WTC11 (cell line): ENCODE results near the gene C10orf67. TPM values are rescaled to one million over a fixed set of nuclear protein-coding genes. Genes with fewer than 3 reads are reported as not detected.

Source experiments
- ATAC-seq: fragments of 200-7000 bp; cut with Tn5 transposase; 2 replicates; pipeline ENCODE4 v1.10.0; 2021; ENCODE audit warnings: mild to moderate bottlenecking, moderate library complexity
- CTCF ChIA-PET: fragments of 300-600 bp; sonication (Branson Sonifier 250); formaldehyde crosslinking; loops from one replicate; lab custom pipeline; 2021; ENCODE audit warnings: antibody characterized with exemption; lab: Charles Lee
- POLR2A ChIA-PET: fragments of 350-600 bp; sonication (Branson Sonifier 250); formaldehyde crosslinking; loops from one replicate; lab custom pipeline; 2021; ENCODE audit warnings: antibody characterized with exemption; lab: Charles Lee
- DNase-seq: peaks from one replicate; pipeline ENCODE4 v3.0.0; 2021; ENCODE audit warnings: low spot score
- H3K27ac Mint-ChIP-seq: 2 replicates; pipeline ENCODE4 v1.8.0; 2021; ENCODE audit warnings: mixed read lengths
- H3K27me3 Mint-ChIP-seq: 2 replicates; pipeline ENCODE4 v1.8.0; 2021; ENCODE audit warnings: low read depth, mild to moderate bottlenecking, moderate library complexity, mixed read lengths
- H3K36me3 Mint-ChIP-seq: 2 replicates; pipeline ENCODE4 v1.8.0; 2021; ENCODE audit warnings: mixed read lengths
- H3K4me1 Mint-ChIP-seq: 2 replicates; pipeline ENCODE4 v1.8.0; 2022; ENCODE audit warnings: mixed read lengths
- H3K4me3 Mint-ChIP-seq: 2 replicates; pipeline ENCODE4 v1.8.0; 2021; ENCODE audit warnings: mild to moderate bottlenecking, moderate library complexity, mixed read lengths
- H3K9me3 Mint-ChIP-seq: 2 replicates; pipeline ENCODE4 v1.8.0; 2021; ENCODE audit warnings: mixed read lengths
- EMX1 ChIP-seq: fragments of 250-450 bp; sonication (Bioruptor Pico); IDR thresholded peaks from 2 replicates; pipeline ENCODE4 v1.8.0; 2021; ENCODE audit warnings: mild to moderate bottlenecking
- FOXK1 ChIP-seq: sonication (generic); formaldehyde crosslinking; IDR thresholded peaks from 2 replicates; pipeline ENCODE4 v1.8.0; 2022; ENCODE audit warnings: mild to moderate bottlenecking, moderate library complexity, missing genetic modification reagents
- JUN ChIP-seq: sonication (generic); formaldehyde crosslinking; IDR thresholded peaks from 2 replicates; pipeline ENCODE4 v1.8.0; 2023; ENCODE audit warnings: mild to moderate bottlenecking, missing genetic modification reagents
- MYBL2 ChIP-seq: sonication (generic); formaldehyde crosslinking; IDR thresholded peaks from 2 replicates; pipeline ENCODE4 v1.8.1; 2023; ENCODE audit warnings: mild to moderate bottlenecking, moderate library complexity, missing genetic modification reagents
- NFYB ChIP-seq: sonication (generic); formaldehyde crosslinking; conservative IDR thresholded peaks from 2 replicates; pipeline ENCODE4 v1.8.0; 2022; ENCODE audit warnings: low read depth, missing genetic modification reagents
- PRRX2 ChIP-seq: fragments of 250-450 bp; sonication (Bioruptor Pico); IDR thresholded peaks from 2 replicates; pipeline ENCODE4 v1.8.0; 2021; ENCODE audit warnings: mild to moderate bottlenecking
- SMAD4 ChIP-seq: sonication (generic); formaldehyde crosslinking; IDR thresholded peaks from 2 replicates; pipeline ENCODE4 v1.8.0; 2022; ENCODE audit warnings: mild to moderate bottlenecking, missing genetic modification reagents
- SP1 ChIP-seq: sonication (generic); formaldehyde crosslinking; conservative IDR thresholded peaks from 2 replicates; pipeline ENCODE4 v1.8.1; 2022; ENCODE audit warnings: missing genetic modification reagents
- TEAD1 ChIP-seq: sonication (generic); formaldehyde crosslinking; IDR thresholded peaks from 2 replicates; pipeline ENCODE4 v1.8.0; 2022; ENCODE audit warnings: mild to moderate bottlenecking, missing genetic modification reagents
- TEAD4 ChIP-seq: sonication (generic); formaldehyde crosslinking; IDR thresholded peaks from 2 replicates; pipeline ENCODE4 v1.8.0; 2022; ENCODE audit warnings: mild to moderate bottlenecking, missing genetic modification reagents
- ZNF121 ChIP-seq: sonication (generic); formaldehyde crosslinking; IDR thresholded peaks from 2 replicates; pipeline ENCODE4 v1.8.0; 2023; ENCODE audit warnings: missing genetic modification reagents
- ZNF219 ChIP-seq: sonication (generic); formaldehyde crosslinking; IDR thresholded peaks from 2 replicates; pipeline ENCODE4 v1.8.0; 2023; ENCODE audit warnings: missing genetic modification reagents, mild to moderate bottlenecking, borderline replicate concordance
- ZNF232 ChIP-seq: sonication (generic); formaldehyde crosslinking; IDR thresholded peaks from 2 replicates; pipeline ENCODE4 v1.8.0; 2022; ENCODE audit warnings: mild to moderate bottlenecking, missing genetic modification reagents
- ZNF317 ChIP-seq: sonication (generic); formaldehyde crosslinking; IDR thresholded peaks from 2 replicates; pipeline ENCODE4 v1.8.1; 2023; ENCODE audit warnings: low read depth, mild to moderate bottlenecking, moderate library complexity, missing genetic modification reagents, borderline replicate concordance
- ZNF396 ChIP-seq: fragments of 250-450 bp; sonication (Bioruptor Pico); IDR thresholded peaks from 2 replicates; pipeline ENCODE4 v1.8.0; 2021; ENCODE audit warnings: mild to moderate bottlenecking, moderate library complexity, borderline replicate concordance
- ZNF416 ChIP-seq: fragments of 250-450 bp; sonication (Bioruptor Pico); IDR thresholded peaks from 2 replicates; pipeline ENCODE4 v1.9.0; 2021; ENCODE audit warnings: mild to moderate bottlenecking, inconsistent platforms
- total RNA-seq: library from RNA; stranded (reverse); gene quantifications from 3 replicates; pipeline ENCODE4 v1.2.3, GENCODE V29; 2021
- TF ChIP-seq, protein P1 (sequence below): sonication (generic); formaldehyde crosslinking; IDR thresholded peaks from 2 replicates; pipeline ENCODE4 v1.8.1; 2023; ENCODE audit warnings: mild to moderate bottlenecking, missing genetic modification reagents, moderate library complexity
- TF ChIP-seq, protein P2 (sequence below): fragments of 250-450 bp; sonication (Bioruptor Pico); IDR thresholded peaks from 2 replicates; pipeline ENCODE4 v1.9.0; 2021; ENCODE audit warnings: mild to moderate bottlenecking, borderline replicate concordance
- TF ChIP-seq, protein P3 (sequence below): sonication (generic); formaldehyde crosslinking; conservative IDR thresholded peaks from 2 replicates; pipeline ENCODE4 v1.8.1; 2022; ENCODE audit warnings: mild to moderate bottlenecking, missing genetic modification reagents
- TF ChIP-seq, protein P4 (sequence below): sonication (generic); formaldehyde crosslinking; IDR thresholded peaks from 2 replicates; pipeline ENCODE4 v1.8.1; 2022; ENCODE audit warnings: missing genetic modification reagents, borderline replicate concordance
- TF ChIP-seq, protein P5 (sequence below): sonication (generic); formaldehyde crosslinking; IDR thresholded peaks from 2 replicates; pipeline ENCODE4 v1.8.0; 2023; ENCODE audit warnings: mild to moderate bottlenecking, missing genetic modification reagents
- TF ChIP-seq, protein P6 (sequence below): sonication (generic); formaldehyde crosslinking; conservative IDR thresholded peaks from 2 replicates; pipeline ENCODE4 v1.8.1; 2023; ENCODE audit warnings: mild to moderate bottlenecking, low read depth, missing genetic modification reagents, moderate library complexity

The C10orf67 gene
- total RNA-seq, 1 experiment from 2014 or later: not detected

DNA sequence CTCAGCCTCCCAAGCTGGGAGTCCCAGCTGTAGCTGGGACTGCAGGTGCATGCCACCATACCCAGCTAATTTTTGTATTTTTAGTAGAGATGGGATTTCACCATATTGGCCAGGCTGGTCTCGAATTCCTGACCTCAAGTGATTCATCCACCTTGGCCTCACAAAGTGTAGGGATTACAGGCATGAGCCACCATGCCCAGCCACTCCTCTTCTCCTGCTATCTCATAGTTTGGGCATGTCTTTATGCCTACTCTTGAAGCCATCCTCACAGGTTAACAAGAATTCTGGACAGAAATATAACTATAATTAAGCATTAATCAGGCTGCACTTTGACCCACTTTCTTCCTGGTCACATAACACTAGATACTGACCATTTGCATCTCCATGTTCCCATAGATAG is 28.6 kb upstream of the C10orf67 start:
- CTCF ChIA-PET: no interaction called here
- DNase-seq (no peak), ATAC-seq (no peak)
- no peak for TF ChIP-seq PRRX2 (CRISPR knock-in tag)
- no peak for TF ChIP-seq ZNF232 (CRISPR knock-in tag)
- no peak for TF ChIP-seq JUN (CRISPR knock-in tag)
- TF ChIP-seq ZNF317 (CRISPR knock-in tag): no peak
- no peak for TF ChIP-seq FOXK1
- TF ChIP-seq ZNF219 (CRISPR knock-in tag): no peak
- no peak for TF ChIP-seq EMX1 (CRISPR knock-in tag)
- TF ChIP-seq ZNF396 (CRISPR knock-in tag): no peak
- TF ChIP-seq SP1 (CRISPR knock-in tag): no peak
- TF ChIP-seq, protein P1, sequence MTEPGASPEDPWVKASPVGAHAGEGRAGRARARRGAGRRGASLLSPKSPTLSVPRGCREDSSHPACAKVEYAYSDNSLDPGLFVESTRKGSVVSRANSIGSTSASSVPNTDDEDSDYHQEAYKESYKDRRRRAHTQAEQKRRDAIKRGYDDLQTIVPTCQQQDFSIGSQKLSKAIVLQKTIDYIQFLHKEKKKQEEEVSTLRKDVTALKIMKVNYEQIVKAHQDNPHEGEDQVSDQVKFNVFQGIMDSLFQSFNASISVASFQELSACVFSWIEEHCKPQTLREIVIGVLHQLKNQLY (CRISPR knock-in tag): no peak
- TF ChIP-seq TEAD1: no peak
- TF ChIP-seq, protein P2, sequence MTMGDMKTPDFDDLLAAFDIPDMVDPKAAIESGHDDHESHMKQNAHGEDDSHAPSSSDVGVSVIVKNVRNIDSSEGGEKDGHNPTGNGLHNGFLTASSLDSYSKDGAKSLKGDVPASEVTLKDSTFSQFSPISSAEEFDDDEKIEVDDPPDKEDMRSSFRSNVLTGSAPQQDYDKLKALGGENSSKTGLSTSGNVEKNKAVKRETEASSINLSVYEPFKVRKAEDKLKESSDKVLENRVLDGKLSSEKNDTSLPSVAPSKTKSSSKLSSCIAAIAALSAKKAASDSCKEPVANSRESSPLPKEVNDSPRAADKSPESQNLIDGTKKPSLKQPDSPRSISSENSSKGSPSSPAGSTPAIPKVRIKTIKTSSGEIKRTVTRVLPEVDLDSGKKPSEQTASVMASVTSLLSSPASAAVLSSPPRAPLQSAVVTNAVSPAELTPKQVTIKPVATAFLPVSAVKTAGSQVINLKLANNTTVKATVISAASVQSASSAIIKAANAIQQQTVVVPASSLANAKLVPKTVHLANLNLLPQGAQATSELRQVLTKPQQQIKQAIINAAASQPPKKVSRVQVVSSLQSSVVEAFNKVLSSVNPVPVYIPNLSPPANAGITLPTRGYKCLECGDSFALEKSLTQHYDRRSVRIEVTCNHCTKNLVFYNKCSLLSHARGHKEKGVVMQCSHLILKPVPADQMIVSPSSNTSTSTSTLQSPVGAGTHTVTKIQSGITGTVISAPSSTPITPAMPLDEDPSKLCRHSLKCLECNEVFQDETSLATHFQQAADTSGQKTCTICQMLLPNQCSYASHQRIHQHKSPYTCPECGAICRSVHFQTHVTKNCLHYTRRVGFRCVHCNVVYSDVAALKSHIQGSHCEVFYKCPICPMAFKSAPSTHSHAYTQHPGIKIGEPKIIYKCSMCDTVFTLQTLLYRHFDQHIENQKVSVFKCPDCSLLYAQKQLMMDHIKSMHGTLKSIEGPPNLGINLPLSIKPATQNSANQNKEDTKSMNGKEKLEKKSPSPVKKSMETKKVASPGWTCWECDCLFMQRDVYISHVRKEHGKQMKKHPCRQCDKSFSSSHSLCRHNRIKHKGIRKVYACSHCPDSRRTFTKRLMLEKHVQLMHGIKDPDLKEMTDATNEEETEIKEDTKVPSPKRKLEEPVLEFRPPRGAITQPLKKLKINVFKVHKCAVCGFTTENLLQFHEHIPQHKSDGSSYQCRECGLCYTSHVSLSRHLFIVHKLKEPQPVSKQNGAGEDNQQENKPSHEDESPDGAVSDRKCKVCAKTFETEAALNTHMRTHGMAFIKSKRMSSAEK (CRISPR knock-in tag): no peak
- TF ChIP-seq, protein P3, sequence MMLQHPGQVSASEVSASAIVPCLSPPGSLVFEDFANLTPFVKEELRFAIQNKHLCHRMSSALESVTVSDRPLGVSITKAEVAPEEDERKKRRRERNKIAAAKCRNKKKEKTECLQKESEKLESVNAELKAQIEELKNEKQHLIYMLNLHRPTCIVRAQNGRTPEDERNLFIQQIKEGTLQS (CRISPR knock-in tag): no peak
- TF ChIP-seq TEAD4: no peak
- TF ChIP-seq, protein P4, sequence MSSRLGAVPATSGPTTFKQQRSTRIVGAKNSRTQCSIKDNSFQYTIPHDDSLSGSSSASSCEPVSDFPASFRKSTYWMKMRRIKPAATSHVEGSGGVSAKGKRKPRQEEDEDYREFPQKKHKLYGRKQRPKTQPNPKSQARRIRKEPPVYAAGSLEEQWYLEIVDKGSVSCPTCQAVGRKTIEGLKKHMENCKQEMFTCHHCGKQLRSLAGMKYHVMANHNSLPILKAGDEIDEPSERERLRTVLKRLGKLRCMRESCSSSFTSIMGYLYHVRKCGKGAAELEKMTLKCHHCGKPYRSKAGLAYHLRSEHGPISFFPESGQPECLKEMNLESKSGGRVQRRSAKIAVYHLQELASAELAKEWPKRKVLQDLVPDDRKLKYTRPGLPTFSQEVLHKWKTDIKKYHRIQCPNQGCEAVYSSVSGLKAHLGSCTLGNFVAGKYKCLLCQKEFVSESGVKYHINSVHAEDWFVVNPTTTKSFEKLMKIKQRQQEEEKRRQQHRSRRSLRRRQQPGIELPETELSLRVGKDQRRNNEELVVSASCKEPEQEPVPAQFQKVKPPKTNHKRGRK: no peak
- no peak for TF ChIP-seq MYBL2
- no peak for TF ChIP-seq ZNF416 (CRISPR knock-in tag)
- Mint-ChIP-seq H3K36me3 (no peaks in the 10 kb centered on the region), H3K27me3 (no peaks in the 10 kb centered on the region), H3K4me3 (no peak overlapping the region), H3K9me3 (peaks cover 11% of the 10 kb centered on the region), H3K4me1 (peaks cover 11% of the 10 kb centered on the region), H3K27ac (no peak overlapping the region)
- POLR2A ChIA-PET: no interaction called here

DNA sequence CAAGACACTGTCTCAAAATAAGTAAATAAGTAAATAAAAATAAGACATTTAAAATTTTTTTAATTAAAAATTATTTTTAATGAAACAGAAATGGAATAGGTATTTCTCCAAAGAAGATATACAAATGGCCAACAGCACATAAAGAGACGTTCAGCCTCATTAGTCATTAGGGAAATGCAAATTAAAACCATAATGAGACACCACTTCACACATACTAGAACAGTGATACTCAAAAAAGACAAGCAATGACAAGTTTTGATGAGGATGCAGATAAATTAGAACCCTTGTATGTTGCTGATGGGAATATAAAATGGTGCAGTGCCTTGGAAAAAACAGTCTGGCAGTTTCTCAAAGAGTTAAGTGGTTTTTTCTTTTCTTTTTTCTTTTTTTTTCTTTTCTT is 26.5 kb upstream of the C10orf67 start:
- CTCF ChIA-PET: interaction anchor here (0.7 kb wide), 1 partner anchor 9 kb away, joined by 3 read pairs; no protein-coding TSS in a partner anchor
- POLR2A ChIA-PET: no interaction called here
- Mint-ChIP-seq H3K27ac (no peak overlapping the region), H3K27me3 (no peaks in the 10 kb centered on the region), H3K36me3 (no peaks in the 10 kb centered on the region), H3K4me1 (peaks cover 11% of the 10 kb centered on the region), H3K9me3 (peaks cover 11% of the 10 kb centered on the region), H3K4me3 (no peak overlapping the region)
- no peak for ATAC-seq
- no peak for DNase-seq
- TF ChIP-seq ZNF121 (CRISPR knock-in tag) (no peak), SMAD4 (CRISPR knock-in tag) (no peak), ZNF317 (CRISPR knock-in tag) (no peak), NFYB (CRISPR knock-in tag) (no peak)
- TF ChIP-seq, protein P5, sequence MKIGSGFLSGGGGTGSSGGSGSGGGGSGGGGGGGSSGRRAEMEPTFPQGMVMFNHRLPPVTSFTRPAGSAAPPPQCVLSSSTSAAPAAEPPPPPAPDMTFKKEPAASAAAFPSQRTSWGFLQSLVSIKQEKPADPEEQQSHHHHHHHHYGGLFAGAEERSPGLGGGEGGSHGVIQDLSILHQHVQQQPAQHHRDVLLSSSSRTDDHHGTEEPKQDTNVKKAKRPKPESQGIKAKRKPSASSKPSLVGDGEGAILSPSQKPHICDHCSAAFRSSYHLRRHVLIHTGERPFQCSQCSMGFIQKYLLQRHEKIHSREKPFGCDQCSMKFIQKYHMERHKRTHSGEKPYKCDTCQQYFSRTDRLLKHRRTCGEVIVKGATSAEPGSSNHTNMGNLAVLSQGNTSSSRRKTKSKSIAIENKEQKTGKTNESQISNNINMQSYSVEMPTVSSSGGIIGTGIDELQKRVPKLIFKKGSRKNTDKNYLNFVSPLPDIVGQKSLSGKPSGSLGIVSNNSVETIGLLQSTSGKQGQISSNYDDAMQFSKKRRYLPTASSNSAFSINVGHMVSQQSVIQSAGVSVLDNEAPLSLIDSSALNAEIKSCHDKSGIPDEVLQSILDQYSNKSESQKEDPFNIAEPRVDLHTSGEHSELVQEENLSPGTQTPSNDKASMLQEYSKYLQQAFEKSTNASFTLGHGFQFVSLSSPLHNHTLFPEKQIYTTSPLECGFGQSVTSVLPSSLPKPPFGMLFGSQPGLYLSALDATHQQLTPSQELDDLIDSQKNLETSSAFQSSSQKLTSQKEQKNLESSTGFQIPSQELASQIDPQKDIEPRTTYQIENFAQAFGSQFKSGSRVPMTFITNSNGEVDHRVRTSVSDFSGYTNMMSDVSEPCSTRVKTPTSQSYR (CRISPR knock-in tag): no peak
- TF ChIP-seq, protein P6, sequence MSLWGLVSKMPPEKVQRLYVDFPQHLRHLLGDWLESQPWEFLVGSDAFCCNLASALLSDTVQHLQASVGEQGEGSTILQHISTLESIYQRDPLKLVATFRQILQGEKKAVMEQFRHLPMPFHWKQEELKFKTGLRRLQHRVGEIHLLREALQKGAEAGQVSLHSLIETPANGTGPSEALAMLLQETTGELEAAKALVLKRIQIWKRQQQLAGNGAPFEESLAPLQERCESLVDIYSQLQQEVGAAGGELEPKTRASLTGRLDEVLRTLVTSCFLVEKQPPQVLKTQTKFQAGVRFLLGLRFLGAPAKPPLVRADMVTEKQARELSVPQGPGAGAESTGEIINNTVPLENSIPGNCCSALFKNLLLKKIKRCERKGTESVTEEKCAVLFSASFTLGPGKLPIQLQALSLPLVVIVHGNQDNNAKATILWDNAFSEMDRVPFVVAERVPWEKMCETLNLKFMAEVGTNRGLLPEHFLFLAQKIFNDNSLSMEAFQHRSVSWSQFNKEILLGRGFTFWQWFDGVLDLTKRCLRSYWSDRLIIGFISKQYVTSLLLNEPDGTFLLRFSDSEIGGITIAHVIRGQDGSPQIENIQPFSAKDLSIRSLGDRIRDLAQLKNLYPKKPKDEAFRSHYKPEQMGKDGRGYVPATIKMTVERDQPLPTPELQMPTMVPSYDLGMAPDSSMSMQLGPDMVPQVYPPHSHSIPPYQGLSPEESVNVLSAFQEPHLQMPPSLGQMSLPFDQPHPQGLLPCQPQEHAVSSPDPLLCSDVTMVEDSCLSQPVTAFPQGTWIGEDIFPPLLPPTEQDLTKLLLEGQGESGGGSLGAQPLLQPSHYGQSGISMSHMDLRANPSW: no peak
